SK-N-SH (cell line): ENCODE results near the gene ZNF521. TPM values are rescaled to one million over a fixed set of nuclear protein-coding genes. Genes with fewer than 3 reads are reported as not detected.

ENCODE experiments used
- CTCF ChIA-PET: fragments of 300-600, 350-600 bp; formaldehyde crosslinking; extraction: SDS; loops from one replicate; lab custom pipeline; 2021; lab: Yijun Ruan, JAX
- POLR2A ChIA-PET: fragments of 350-600 bp; sonication (Branson Sonifier 250); formaldehyde crosslinking; extraction: SDS; loops from one replicate; lab custom pipeline; 2020; ENCODE audit warnings: antibody characterized with exemption, inconsistent platforms; lab: Yijun Ruan, JAX
- DNase-seq: peaks from one replicate; pipeline ENCODE4 v3.0.0; 2012
- H2AFZ ChIP-seq: fragments of 200-600 bp; sonication (generic); 2 replicates; pipeline ENCODE4 v1.8.1; 2016; ENCODE audit warnings: antibody characterized with exemption, mild to moderate bottlenecking, low read depth
- H3F3A ChIP-seq: fragments of 200-600 bp; sonication (generic); replicated peaks from 2 replicates; pipeline ENCODE3; 2016; ENCODE audit warnings: antibody characterized with exemption, mild to moderate bottlenecking; ENCODE audit not compliant: insufficient read depth
- H3K27ac ChIP-seq, 2 experiments: fragments of 200-500 bp in 1 of 2; fragments of 200-600 bp in 1 of 2; sonication (Bioruptor generic) in 1 of 2; sonication (generic), shearing (Covaris generic) in 1 of 2; 2 replicates each; pipeline versions ENCODE4 v1.5.1 to v1.6.1; 2014 to 2016; ENCODE audit warnings: low read depth in 2 of 2, inconsistent platforms in 1 of 2, low read length in 1 of 2, mild to moderate bottlenecking in 1 of 2, mixed read lengths in 1 of 2
- H3K27me3 ChIP-seq: fragments of 200-600 bp; sonication (generic), shearing (Covaris generic); 2 replicates; pipeline ENCODE4 v1.6.1; 2016; ENCODE audit warnings: mixed run types; ENCODE audit not compliant: insufficient read depth
- H3K36me3 ChIP-seq, 2 experiments: fragments of 200-500 bp in 1 of 2; fragments of 200-600 bp in 1 of 2; sonication (Bioruptor generic) in 1 of 2; sonication (generic) in 1 of 2; replicated peaks in 1 of 2; 2 replicates each; pipeline versions ENCODE3 to v1.5.1; 2014 to 2016; ENCODE audit warnings: low read length in 1 of 2, mild to moderate bottlenecking in 1 of 2; ENCODE audit not compliant: insufficient read depth in 2 of 2, control insufficient read depth in 1 of 2
- H3K4me1 ChIP-seq, 2 experiments: fragments of 200-500 bp in 1 of 2; fragments of 200-600 bp in 1 of 2; sonication (Bioruptor generic) in 1 of 2; sonication (generic), shearing (Covaris generic) in 1 of 2; 2 replicates each; pipeline versions ENCODE4 v1.5.1 to v1.6.1; 2014 to 2016; ENCODE audit warnings: low read depth in 1 of 2, low read length in 1 of 2, mixed run types in 1 of 2; ENCODE audit not compliant: insufficient read depth in 2 of 2, control insufficient read depth in 1 of 2
- H3K4me2 ChIP-seq: fragments of 200-600 bp; sonication (generic), shearing (Covaris generic); 2 replicates; pipeline ENCODE4 v1.6.1; 2017; ENCODE audit warnings: mixed run types
- H3K4me3 ChIP-seq, 2 experiments: fragments of 200-500 bp in 1 of 2; fragments of 200-600 bp in 1 of 2; sonication (Bioruptor generic) in 1 of 2; sonication (generic), shearing (Covaris generic) in 1 of 2; 2 replicates each; pipeline versions ENCODE4 v1.5.1 to v1.8.1; 2014 to 2016; ENCODE audit warnings: low read depth in 2 of 2, inconsistent platforms in 1 of 2, low read length in 1 of 2, mild to moderate bottlenecking in 1 of 2, mixed read lengths in 1 of 2, moderate library complexity in 1 of 2
- H3K79me2 ChIP-seq: fragments of 200-600 bp; sonication (generic); 2 replicates; pipeline ENCODE4 v1.8.1; 2017; ENCODE audit warnings: mild to moderate bottlenecking; ENCODE audit not compliant: insufficient read depth
- H3K9ac ChIP-seq: fragments of 200-600 bp; sonication (generic); 2 replicates; pipeline ENCODE4 v1.6.1; 2017; ENCODE audit warnings: mixed run types
- H3K9me2 ChIP-seq: fragments of 200-600 bp; sonication (generic); 2 replicates; pipeline ENCODE4 v1.6.1; 2017; ENCODE audit warnings: mixed run types
- H3K9me3 ChIP-seq: fragments of 200-600 bp; sonication (generic); 2 replicates; pipeline ENCODE4 v1.6.1; 2017; ENCODE audit warnings: mixed run types, mild to moderate bottlenecking, moderate library complexity
- H4K20me1 ChIP-seq: fragments of 200-600 bp; sonication (generic); 2 replicates; pipeline ENCODE4 v1.6.1; 2017; ENCODE audit warnings: mild to moderate bottlenecking, mixed run types; ENCODE audit not compliant: insufficient read depth
- ELF1 ChIP-seq: IDR thresholded peaks from 2 replicates; pipeline ENCODE4 v1.4.0; 2012
- EZH2phosphoT487 ChIP-seq: fragments of 200-600 bp; sonication (generic); IDR thresholded peaks from 2 replicates; pipeline ENCODE4 v1.6.1; 2017; ENCODE audit warnings: low read depth, mixed run types, mild to moderate bottlenecking, antibody characterized with exemption, moderate library complexity, borderline replicate concordance
- FOSL2 ChIP-seq: IDR thresholded peaks from 2 replicates; pipeline ENCODE4 v1.4.0; 2012; ENCODE audit warnings: low read depth, mild to moderate bottlenecking, moderate library complexity, borderline replicate concordance
- FOXJ3 ChIP-seq: sonication (generic); formaldehyde crosslinking; IDR thresholded peaks from 2 replicates; pipeline ENCODE4 v1.5.1; 2020; ENCODE audit warnings: mild to moderate bottlenecking, missing genetic modification reagents
- IRF3 ChIP-seq: fragments of 150-350 bp; IDR thresholded peaks from 2 replicates; pipeline ENCODE4 v1.6.1; 2016; ENCODE audit warnings: mild to moderate bottlenecking, low read depth, low read length
- MAX ChIP-seq: IDR thresholded peaks from 2 replicates; pipeline ENCODE4 v1.4.0; 2012; ENCODE audit warnings: low read depth
- NFIC ChIP-seq: IDR thresholded peaks from 2 replicates; pipeline ENCODE4 v1.4.0; 2012; ENCODE audit warnings: borderline replicate concordance
- NRF1 ChIP-seq: IDR thresholded peaks from 2 replicates; pipeline ENCODE4 v1.6.1; 2012; ENCODE audit warnings: low read depth, mild to moderate bottlenecking, low read length
- RFX5 ChIP-seq: IDR thresholded peaks from 2 replicates; pipeline ENCODE4 v1.6.1; 2012; ENCODE audit warnings: mild to moderate bottlenecking, improper control_type of control experiment, low read length
- RXRA ChIP-seq: IDR thresholded peaks from 2 replicates; pipeline ENCODE4 v1.4.0; 2012; ENCODE audit warnings: low read depth, mild to moderate bottlenecking, borderline replicate concordance
- ZBTB33 ChIP-seq: IDR thresholded peaks from 2 replicates; pipeline ENCODE4 v1.4.0; 2012; ENCODE audit warnings: low read depth, borderline replicate concordance
- whole genome bisulfite sequencing: methylation state at CpG from one replicate; pipeline ENCODE4 v1.1.6; 2017; ENCODE audit warnings: low lambda C conversion rate; 5-methylcytosine and 5-hydroxymethylcytosine counted together
- polyA plus RNA-seq, 3 experiments: library from polyadenylated mRNA; depleted of rRNA; stranded (reverse); fragments of >200 nt; gene quantifications; 2 replicates each; pipeline ENCODE4 v1.2.3, GENCODE V29; 2012
- TF ChIP-seq, protein P1 (sequence below): IDR thresholded peaks from 2 replicates; pipeline ENCODE4; 2012

ZNF521 gene
- polyA plus RNA-seq, 1 of the 3 experiments (the other 2 are of a cell fraction) = 14.1 TPM

GRCh38 chr18:25279961-25280360 lies 72.0 kb downstream of the ZNF521 start:
- Histone ChIP-seq H3K79me2 (no peaks in the 10 kb centered on the region), H3K4me2 (no peak overlapping the region), H3K27me3 (no peaks in the 10 kb centered on the region), H3K4me3 (no peak overlapping the region), H4K20me1 (no peaks in the 10 kb centered on the region), H3K27ac (no peak overlapping the region), H2AFZ (no peak overlapping the region), H3K9me3 (no peaks in the 10 kb centered on the region), H3F3A (no peaks in the 10 kb centered on the region), H3K9me2 (no peaks in the 10 kb centered on the region), H3K36me3 (no peaks in the 10 kb centered on the region), H3K9ac (no peak overlapping the region), H3K4me1 (peaks cover 0 to 9% of the 10 kb centered on the region in 2 experiments; a peak in 2 of 4 replicates)
- ChIA-PET POLR2A (no interaction called here), CTCF (interaction anchor here (1.4 kb wide), 1 partner anchor 9 kb away, joined by 3 read pairs; no protein-coding TSS in a partner anchor)
- DNase-seq = no peak
- WGBS = 79% methylated on average over 6 of the region's 6 CpGs
- TF ChIP-seq FOXJ3 (CRISPR knock-in tag) = no peak
- TF ChIP-seq ELF1 = no peak
- no peak for TF ChIP-seq ZBTB33

GRCh38 chr18:25279556-25279955 lies 72.4 kb downstream of the ZNF521 start:
- WGBS = 66% methylated on average over 3 of the region's 3 CpGs
- Histone ChIP-seq H3K9me2 (no peaks in the 10 kb centered on the region), H3K4me3 (no peak overlapping the region), H3K27me3 (no peaks in the 10 kb centered on the region), H3F3A (no peaks in the 10 kb centered on the region), H3K4me1 (peaks cover 0 to 5% of the 10 kb centered on the region in 2 experiments; a peak in 2 of 4 replicates), H2AFZ (no peak overlapping the region), H3K36me3 (no peaks in the 10 kb centered on the region), H3K79me2 (no peaks in the 10 kb centered on the region), H3K9ac (no peak overlapping the region), H3K27ac (no peak overlapping the region), H3K9me3 (no peaks in the 10 kb centered on the region), H4K20me1 (no peaks in the 10 kb centered on the region), H3K4me2 (no peak overlapping the region)
- no peak for DNase-seq
- TF ChIP-seq RFX5 = no peak
- TF ChIP-seq NFIC = no peak
- no peak for TF ChIP-seq FOXJ3 (CRISPR knock-in tag)
- TF ChIP-seq MAX = no peak
- ChIA-PET CTCF (interaction anchor here (1.4 kb wide), 1 partner anchor 9 kb away, joined by 3 read pairs; no protein-coding TSS in a partner anchor), POLR2A (no interaction called here)

DNA sequence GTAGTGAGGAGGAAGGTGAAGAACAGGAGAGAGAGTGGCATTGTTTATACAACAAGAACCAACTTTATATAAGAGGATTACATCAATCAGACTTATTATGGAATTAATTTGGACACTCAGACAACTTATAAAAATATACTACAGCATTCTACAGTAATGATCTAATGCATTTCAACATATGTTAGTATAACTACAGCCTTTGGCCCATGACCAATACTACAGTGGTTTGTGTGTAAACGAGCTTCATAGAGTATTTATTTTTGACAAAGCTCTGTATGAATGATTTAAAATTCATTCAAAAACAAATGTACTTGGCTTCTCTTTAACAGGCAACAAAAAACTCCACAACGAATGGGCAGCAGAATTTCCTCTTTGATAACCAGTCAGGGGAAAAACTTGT lies 72.8 kb downstream of the ZNF521 start:
- no peaks in the 10 kb centered on the region for H3F3A ChIP-seq
- no peak overlapping the region for H3K4me2 ChIP-seq
- no peak overlapping the region for H2AFZ ChIP-seq
- H3K27me3 ChIP-seq = no peaks in the 10 kb centered on the region
- H3K9me3 ChIP-seq = no peaks in the 10 kb centered on the region
- no peak for DNase-seq
- H4K20me1 ChIP-seq = no peaks in the 10 kb centered on the region
- TF ChIP-seq RXRA (no peak), IRF3 (no peak), NRF1 (no peak), FOSL2 (no peak), EZH2phosphoT487 (no peak)
- TF ChIP-seq, protein P1, sequence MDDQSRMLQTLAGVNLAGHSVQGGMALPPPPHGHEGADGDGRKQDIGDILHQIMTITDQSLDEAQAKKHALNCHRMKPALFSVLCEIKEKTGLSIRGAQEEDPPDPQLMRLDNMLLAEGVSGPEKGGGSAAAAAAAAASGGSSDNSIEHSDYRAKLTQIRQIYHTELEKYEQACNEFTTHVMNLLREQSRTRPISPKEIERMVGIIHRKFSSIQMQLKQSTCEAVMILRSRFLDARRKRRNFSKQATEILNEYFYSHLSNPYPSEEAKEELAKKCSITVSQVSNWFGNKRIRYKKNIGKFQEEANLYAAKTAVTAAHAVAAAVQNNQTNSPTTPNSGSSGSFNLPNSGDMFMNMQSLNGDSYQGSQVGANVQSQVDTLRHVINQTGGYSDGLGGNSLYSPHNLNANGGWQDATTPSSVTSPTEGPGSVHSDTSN = no peak
- H3K27ac ChIP-seq = no peak overlapping the region
- POLR2A ChIA-PET = no interaction called here
- H3K4me3 ChIP-seq = no peak overlapping the region
- H3K79me2 ChIP-seq = no peaks in the 10 kb centered on the region
- 78% methylated on average over 2 of the region's 2 CpGs for whole genome bisulfite sequencing
- H3K36me3 ChIP-seq = no peaks in the 10 kb centered on the region
- no peaks in the 10 kb centered on the region for H3K9me2 ChIP-seq
- CTCF ChIA-PET = interaction anchor here (1.4 kb wide), 1 partner anchor 10 kb away, joined by 3 read pairs; no protein-coding TSS in a partner anchor
- no peak overlapping the region for H3K9ac ChIP-seq
- H3K4me1 ChIP-seq = peaks cover 0 to 5% of the 10 kb centered on the region in 2 experiments; a peak in 2 of 4 replicates
